CD14-positive monocyte (primary cell): Measurements from ENCODE around the gene PKD1L1. TPM values are rescaled to one million over a fixed set of nuclear protein-coding genes. Genes with fewer than 3 reads are reported as not detected.

Experiments used
- DNase-seq, 3 donors: peaks; one replicate each; pipeline ENCODE4 v3.0.0-alpha.2; 2011 to 2022
- H2AFZ ChIP-seq: 2 replicates; pipeline ENCODE4 v1.6.0; 2012; ENCODE audit warnings: mild to moderate bottlenecking, low read depth, low read length, inconsistent platforms; ENCODE audit not compliant: insufficient read depth, poor library complexity, severe bottlenecking
- H3K27ac ChIP-seq, 2 donors: 1 replicate in 1 of 2; 2 replicates in 1 of 2; pipeline ENCODE4 v1.5.1; 2012 to 2013; ENCODE audit warnings: low read length in 2 of 2, control low read depth in 1 of 2, inconsistent platforms in 1 of 2, low read depth in 1 of 2, mild to moderate bottlenecking in 1 of 2
- H3K27me3 ChIP-seq, 2 donors: one replicate each; pipeline versions ENCODE4 v1.6.0 to v1.6.1; 2011 to 2013; ENCODE audit warnings: low read length in 2 of 2; ENCODE audit not compliant: control insufficient read depth in 2 of 2, insufficient read depth in 2 of 2
- H3K36me3 ChIP-seq, 2 donors: replicated peaks in 1 of 2; 1 replicate in 1 of 2; 2 replicates in 1 of 2; pipeline versions ENCODE4 v1.5.1 to v1.6.1; 2012 to 2013; ENCODE audit warnings: low read length in 2 of 2, control low read depth in 1 of 2, inconsistent platforms in 1 of 2, mild to moderate bottlenecking in 1 of 2; ENCODE audit not compliant: insufficient read depth in 2 of 2, control insufficient read depth in 1 of 2
- H3K4me1 ChIP-seq, 2 donors: 1 replicate in 1 of 2; 2 replicates in 1 of 2; pipeline versions ENCODE4 v1.5.1 to v1.6.1; 2012 to 2013; ENCODE audit warnings: low read length in 2 of 2, control low read depth in 1 of 2, inconsistent platforms in 1 of 2, mild to moderate bottlenecking in 1 of 2, moderate library complexity in 1 of 2; ENCODE audit not compliant: insufficient read depth in 2 of 2, control insufficient read depth in 1 of 2
- H3K4me2 ChIP-seq: replicated peaks from 2 replicates; pipeline ENCODE3; 2012; ENCODE audit warnings: low read length, moderate library complexity, mild to moderate bottlenecking; ENCODE audit not compliant: poor library complexity, severe bottlenecking; ENCODE audit errors: extremely low read depth
- H3K4me3 ChIP-seq, 3 experiments: fragments of 200-600 bp in 1 of 3; sonication (generic) in 1 of 3; replicated peaks in 1 of 3; 1 replicate in 2 of 3; 2 replicates in 1 of 3; pipeline ENCODE4 v1.5.1; 2011 to 2013; ENCODE audit warnings: low read length in 3 of 3, mild to moderate bottlenecking in 3 of 3, control low read depth in 2 of 3, low read depth in 2 of 3, inconsistent platforms in 1 of 3, moderate library complexity in 1 of 3
- H3K79me2 ChIP-seq: 2 replicates; pipeline ENCODE4 v1.6.0; 2012; ENCODE audit warnings: mild to moderate bottlenecking, control low read depth, inconsistent platforms, low read length, moderate library complexity; ENCODE audit not compliant: insufficient read depth
- H3K9ac ChIP-seq: 2 replicates; pipeline ENCODE4 v1.6.0; 2017; ENCODE audit warnings: low read length, mild to moderate bottlenecking; ENCODE audit not compliant: insufficient read depth, poor library complexity, severe bottlenecking
- H3K9me3 ChIP-seq, 2 donors: replicated peaks in 1 of 2; 1 replicate in 1 of 2; 2 replicates in 1 of 2; pipeline versions ENCODE4 v1.5.1 to v1.6.1; 2012 to 2013; ENCODE audit warnings: low read length in 2 of 2, control low read depth in 1 of 2; ENCODE audit not compliant: control insufficient read depth in 1 of 2, insufficient read depth in 1 of 2
- H4K20me1 ChIP-seq: 2 replicates; pipeline ENCODE4 v1.6.0; 2012; ENCODE audit warnings: mild to moderate bottlenecking, low read length, control low read depth, moderate library complexity; ENCODE audit not compliant: insufficient read depth
- H3K27ac Mint-ChIP-seq, 7 donors: one replicate each; pipeline ENCODE4 v1.8.0; 2020; ENCODE audit warnings: mild to moderate bottlenecking in 7 of 7, mixed read lengths in 7 of 7, moderate library complexity in 6 of 7, inconsistent platforms in 2 of 7
- H3K27me3 Mint-ChIP-seq, 3 donors: one replicate each; pipeline ENCODE4 v1.8.0; 2021 to 2022; ENCODE audit warnings: low read depth in 3 of 3, mild to moderate bottlenecking in 3 of 3, mixed read lengths in 3 of 3, moderate library complexity in 3 of 3, inconsistent platforms in 1 of 3
- H3K36me3 Mint-ChIP-seq, 2 donors: one replicate each; pipeline ENCODE4 v1.8.0; 2020; ENCODE audit warnings: mixed read lengths in 2 of 2, inconsistent platforms in 1 of 2, mild to moderate bottlenecking in 1 of 2
- H3K4me1 Mint-ChIP-seq: one replicate; pipeline ENCODE4 v1.8.0; 2020; ENCODE audit warnings: mild to moderate bottlenecking, mixed read lengths
- H3K4me3 Mint-ChIP-seq, 2 donors: one replicate each; pipeline ENCODE4 v1.8.0; 2020; ENCODE audit warnings: mild to moderate bottlenecking in 2 of 2, mixed read lengths in 2 of 2, moderate library complexity in 1 of 2
- H3K9me3 Mint-ChIP-seq, 7 donors: one replicate each; pipeline ENCODE4 v1.8.0; 2020 to 2022; ENCODE audit warnings: mixed read lengths in 7 of 7, mild to moderate bottlenecking in 6 of 7, moderate library complexity in 6 of 7, inconsistent platforms in 2 of 7
- WGBS: methylation state at CpG from one replicate; pipeline ENCODE4 v1.1.5; 2013; ENCODE audit warnings: missing lambda C conversion rate; ENCODE audit not compliant: insufficient coverage; 5-methylcytosine and 5-hydroxymethylcytosine counted together
- intact Hi-C, 2 donors: fragments of 100-400 bp; cut with micrococcal nuclease; formaldehyde crosslinking; loops; one replicate each; pipeline versions ENCODE4 v1.15.0 to v1.15.1; 2023
- polyA plus RNA-seq, 3 donors: library from polyadenylated mRNA; depleted of rRNA in 1 of 3; unstranded in 2 of 3; stranded (reverse) in 1 of 3; fragments of 300-500 nt in 2 of 3; fragments of >200 nt in 1 of 3; fragmentation: Illumina TruSeq in 2 of 3; gene quantifications; 1 replicate in 2 of 3; 2 replicates in 1 of 3; pipeline ENCODE4 v1.2.3, GENCODE V29; 2012 to 2021
- TF ChIP-seq, protein P1 (sequence below): fragments of 200-600 bp; IDR thresholded peaks from one replicate; pipeline ENCODE4 v1.8.0; 2022; ENCODE audit warnings: antibody characterized with exemption, mild to moderate bottlenecking

The PKD1L1 gene
- polyA plus RNA-seq, 3 donors = 0.19 TPM; not detected in 2

DNA sequence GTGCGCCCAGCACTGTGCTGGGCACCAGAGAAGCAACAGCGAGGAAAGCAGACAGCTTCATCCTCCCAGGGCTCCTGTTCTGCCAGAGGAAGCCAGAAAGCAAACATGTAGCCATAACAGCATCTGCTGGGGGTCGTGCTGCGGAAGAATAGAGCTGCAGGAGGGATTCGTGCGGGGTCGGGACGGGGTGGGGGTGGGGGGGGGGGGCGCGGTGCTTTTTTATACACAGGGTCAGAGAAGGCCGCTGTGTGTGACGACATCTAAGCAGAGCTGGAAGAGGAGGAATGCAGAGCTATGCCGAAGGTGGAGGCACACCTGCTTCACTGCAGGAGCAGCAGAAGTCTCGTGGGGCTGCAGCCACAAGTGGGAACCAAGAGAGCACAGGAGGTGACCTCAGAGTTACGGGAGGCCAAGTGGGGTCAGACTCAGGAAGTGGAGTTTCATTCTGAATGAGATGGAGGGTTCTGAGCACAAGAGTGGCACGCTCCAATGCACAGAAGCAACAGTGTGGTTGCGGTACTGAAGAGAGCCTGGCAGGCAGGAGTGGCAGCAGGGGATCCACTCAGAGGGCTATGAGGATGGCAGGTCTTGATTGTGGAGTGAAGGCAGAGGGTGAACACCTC, 11.1 kb downstream of the PKD1L1 start:
- intact Hi-C loops = no loop called here
- Mint-ChIP-seq H3K4me3 (no peak overlapping the region), H3K9me3 (no peaks in the 10 kb centered on the region), H3K36me3 (no peaks in the 10 kb centered on the region), H3K4me1 (peaks cover 20% of the 10 kb centered on the region), H3K27me3 (peaks cover 0 to 4% (median 1%) of the 10 kb centered on the region in 3 donors), H3K27ac (peak overlapping the region in 3 of 7 donors; percentile 41 to 81 (median 63))
- no peaks in the 10 kb centered on the region for H3K79me2 ChIP-seq
- no peak overlapping the region for H2AFZ ChIP-seq
- 91% methylated on average over 9 of the region's 17 CpGs for WGBS
- no peak overlapping the region for H3K9ac ChIP-seq
- no peaks in the 10 kb centered on the region for H3K9me3 ChIP-seq
- H3K27me3 ChIP-seq = no peaks in the 10 kb centered on the region
- no peaks in the 10 kb centered on the region for H3K36me3 ChIP-seq
- TF ChIP-seq, protein P1, sequence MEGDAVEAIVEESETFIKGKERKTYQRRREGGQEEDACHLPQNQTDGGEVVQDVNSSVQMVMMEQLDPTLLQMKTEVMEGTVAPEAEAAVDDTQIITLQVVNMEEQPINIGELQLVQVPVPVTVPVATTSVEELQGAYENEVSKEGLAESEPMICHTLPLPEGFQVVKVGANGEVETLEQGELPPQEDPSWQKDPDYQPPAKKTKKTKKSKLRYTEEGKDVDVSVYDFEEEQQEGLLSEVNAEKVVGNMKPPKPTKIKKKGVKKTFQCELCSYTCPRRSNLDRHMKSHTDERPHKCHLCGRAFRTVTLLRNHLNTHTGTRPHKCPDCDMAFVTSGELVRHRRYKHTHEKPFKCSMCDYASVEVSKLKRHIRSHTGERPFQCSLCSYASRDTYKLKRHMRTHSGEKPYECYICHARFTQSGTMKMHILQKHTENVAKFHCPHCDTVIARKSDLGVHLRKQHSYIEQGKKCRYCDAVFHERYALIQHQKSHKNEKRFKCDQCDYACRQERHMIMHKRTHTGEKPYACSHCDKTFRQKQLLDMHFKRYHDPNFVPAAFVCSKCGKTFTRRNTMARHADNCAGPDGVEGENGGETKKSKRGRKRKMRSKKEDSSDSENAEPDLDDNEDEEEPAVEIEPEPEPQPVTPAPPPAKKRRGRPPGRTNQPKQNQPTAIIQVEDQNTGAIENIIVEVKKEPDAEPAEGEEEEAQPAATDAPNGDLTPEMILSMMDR = no peak
- no peak overlapping the region for H3K4me2 ChIP-seq
- H4K20me1 ChIP-seq = no peaks in the 10 kb centered on the region
- peaks cover 15 to 19% of the 10 kb centered on the region in 2 donors for H3K4me1 ChIP-seq
- H3K4me3 ChIP-seq = no peak overlapping the region
- H3K27ac ChIP-seq = no peak overlapping the region
- no peak for DNase-seq

DNA sequence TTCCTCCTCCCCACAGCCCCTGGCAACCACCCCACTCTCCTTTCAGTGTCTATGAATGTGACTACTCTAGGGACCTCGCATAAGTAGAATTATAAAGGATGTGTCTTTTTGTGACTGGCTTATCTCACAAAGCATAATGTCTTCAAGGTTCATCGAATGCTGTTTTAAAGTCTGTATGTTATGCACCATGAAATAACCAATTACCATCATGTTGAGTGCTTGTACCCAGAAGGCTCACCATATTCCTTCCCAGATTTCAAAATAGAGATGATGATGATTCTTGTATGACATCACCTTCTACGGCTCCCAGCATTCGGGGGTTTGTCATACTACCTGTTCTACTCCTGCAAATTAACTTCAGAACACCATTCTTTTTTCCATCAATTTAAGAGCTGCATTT, 11.9 kb downstream of the PKD1L1 start:
- Histone ChIP-seq H3K27me3 (no peaks in the 10 kb centered on the region), H2AFZ (no peak overlapping the region), H3K4me1 (peaks cover 8 to 10% of the 10 kb centered on the region in 2 donors), H3K9ac (no peak overlapping the region), H3K79me2 (no peaks in the 10 kb centered on the region), H3K4me3 (no peak overlapping the region), H4K20me1 (no peaks in the 10 kb centered on the region), H3K36me3 (no peaks in the 10 kb centered on the region), H3K4me2 (no peak overlapping the region), H3K9me3 (no peaks in the 10 kb centered on the region), H3K27ac (no peak overlapping the region)
- intact Hi-C loops = no loop called here
- peaks cover 11% of the 10 kb centered on the region for H3K4me1 Mint-ChIP-seq
- WGBS = 100% methylated on average over 1 of the region's 4 CpGs
- TF ChIP-seq, protein P1 = no peak
- H3K27me3 Mint-ChIP-seq = peaks cover 0 to 4% (median 1%) of the 10 kb centered on the region in 3 donors
- DNase-seq = no peak
- H3K27ac Mint-ChIP-seq = no peak overlapping the region
- no peaks in the 10 kb centered on the region for H3K9me3 Mint-ChIP-seq
- no peak overlapping the region for H3K4me3 Mint-ChIP-seq
- H3K36me3 Mint-ChIP-seq = no peaks in the 10 kb centered on the region
